Caco-2 (cell line): ENCODE measurements around the gene SREBF1. TPM values are rescaled to one million over a fixed set of nuclear protein-coding genes. Genes with fewer than 3 reads are reported as not detected.

Source experiments
- BruUV-seq: library from RNA; stranded (reverse); fragments of 400-500 nt; replicated peaks from 2 replicates; lab custom pipeline; 2021; lab: Mats Ljungman, UMichigan
- CTCF ChIA-PET: fragments of 300-600 bp; sonication (Branson Sonifier 250); formaldehyde crosslinking; loops from one replicate; lab custom pipeline; 2022; ENCODE audit warnings: antibody characterized with exemption; lab: Charles Lee
- POLR2A ChIA-PET: fragments of 300-600 bp; sonication (Branson Sonifier 250); formaldehyde crosslinking; loops from one replicate; lab custom pipeline; 2022; ENCODE audit warnings: antibody characterized with exemption; lab: Charles Lee
- DNase-seq, 2 experiments: peaks; one replicate each; pipeline versions ENCODE4 v3.0.0 to v3.0.0-alpha.2; 2020 to 2022
- H3K27me3 ChIP-seq: replicated peaks from 2 replicates; pipeline ENCODE4 v1.6.0; 2011; ENCODE audit warnings: low read length; ENCODE audit not compliant: control insufficient read depth, insufficient read depth
- H3K36me3 ChIP-seq: 2 replicates; pipeline ENCODE4 v1.5.1; 2011; ENCODE audit warnings: low read length; ENCODE audit not compliant: control insufficient read depth, insufficient read depth
- H3K4me1 ChIP-seq: fragments of 250-450 bp; sonication (Bioruptor Pico); 2 replicates; pipeline ENCODE4 v1.5.1; 2020; ENCODE audit warnings: mild to moderate bottlenecking
- H3K4me3 ChIP-seq: 2 replicates; pipeline ENCODE4 v1.5.1; 2011; ENCODE audit warnings: low read depth, mild to moderate bottlenecking, control low read depth, low read length
- H3K9me3 ChIP-seq: fragments of 250-450 bp; sonication (Bioruptor Pico); 2 replicates; pipeline ENCODE4 v1.5.1; 2020; ENCODE audit warnings: mild to moderate bottlenecking, moderate library complexity
- H3K27ac Mint-ChIP-seq: one replicate; pipeline ENCODE4 v1.8.0; 2022; ENCODE audit warnings: mixed read lengths; ENCODE audit not compliant: unreplicated experiment
- H3K27me3 Mint-ChIP-seq: one replicate; pipeline ENCODE4 v1.8.0; 2022; ENCODE audit warnings: mixed read lengths; ENCODE audit not compliant: insufficient read depth, unreplicated experiment
- H3K36me3 Mint-ChIP-seq: one replicate; pipeline ENCODE4 v1.8.0; 2022; ENCODE audit warnings: mild to moderate bottlenecking, mixed read lengths; ENCODE audit not compliant: insufficient read depth, unreplicated experiment
- H3K4me1 Mint-ChIP-seq: one replicate; pipeline ENCODE4 v1.8.0; 2022; ENCODE audit warnings: low read depth, mixed read lengths; ENCODE audit not compliant: unreplicated experiment
- H3K4me3 Mint-ChIP-seq: one replicate; pipeline ENCODE4 v1.8.0; 2022; ENCODE audit warnings: mild to moderate bottlenecking, moderate library complexity, mixed read lengths; ENCODE audit not compliant: unreplicated experiment
- H3K9me3 Mint-ChIP-seq: one replicate; pipeline ENCODE4 v1.8.0; 2022; ENCODE audit warnings: mixed read lengths; ENCODE audit not compliant: unreplicated experiment
- intact Hi-C: fragments of 100-400 bp; cut with micrococcal nuclease; formaldehyde crosslinking; loops from one replicate; pipeline ENCODE4 v1.10.0; 2022; ENCODE audit not compliant: unreplicated experiment
- total RNA-seq: library from RNA; stranded (reverse); gene quantifications from 2 replicates; pipeline ENCODE4 v1.2.3, GENCODE V29; 2022
- TF ChIP-seq, protein P1 (sequence below), 2 experiments: fragments of 200-600 bp in 1 of 2; IDR thresholded peaks; 1 replicate in 1 of 2; 2 replicates in 1 of 2; pipeline versions ENCODE4 v1.5.1 to v1.8.0; 2011 to 2022; ENCODE audit warnings: antibody characterized with exemption in 1 of 2, control low read depth in 1 of 2, inconsistent platforms in 1 of 2, low read depth in 1 of 2, low read length in 1 of 2, mild to moderate bottlenecking in 1 of 2, moderate library complexity in 1 of 2; ENCODE audit not compliant: insufficient read depth in 1 of 2, severe bottlenecking in 1 of 2, unreplicated experiment in 1 of 2

SREBF1 gene
- total RNA-seq, 1 experiment from 2014 or later, result 118 TPM

DNA sequence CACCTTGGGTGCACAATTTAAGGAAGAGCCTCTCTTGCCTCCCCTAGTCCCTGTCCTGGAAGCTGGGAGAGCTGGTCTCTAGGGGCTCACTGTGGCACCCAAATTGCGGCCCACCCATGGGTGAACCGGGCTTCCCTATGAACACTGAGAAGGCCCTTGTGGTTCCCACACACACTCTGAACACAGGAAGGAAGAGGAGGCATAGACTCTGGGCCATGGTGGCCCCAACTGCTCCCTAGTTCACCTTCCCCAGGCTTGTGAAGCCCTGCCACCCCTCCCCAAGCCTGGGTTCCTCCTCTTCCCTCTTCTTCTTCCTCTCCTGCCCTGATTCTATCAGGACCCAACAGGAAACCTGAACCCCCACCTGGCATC, 10.5 kb downstream of the SREBF1 start:
- H3K27me3 Mint-ChIP-seq, result no peaks in the 10 kb centered on the region
- POLR2A ChIA-PET, result interaction anchor here (2.8 kb wide), 1 partner anchor 10 kb away, joined by 18 read pairs; the partner anchor contains the start of gene SREBF1
- H3K36me3 Mint-ChIP-seq, result peaks cover 39% of the 10 kb centered on the region
- H3K4me3 ChIP-seq, result no peak overlapping the region
- no peak for DNase-seq
- TF ChIP-seq, protein P1, sequence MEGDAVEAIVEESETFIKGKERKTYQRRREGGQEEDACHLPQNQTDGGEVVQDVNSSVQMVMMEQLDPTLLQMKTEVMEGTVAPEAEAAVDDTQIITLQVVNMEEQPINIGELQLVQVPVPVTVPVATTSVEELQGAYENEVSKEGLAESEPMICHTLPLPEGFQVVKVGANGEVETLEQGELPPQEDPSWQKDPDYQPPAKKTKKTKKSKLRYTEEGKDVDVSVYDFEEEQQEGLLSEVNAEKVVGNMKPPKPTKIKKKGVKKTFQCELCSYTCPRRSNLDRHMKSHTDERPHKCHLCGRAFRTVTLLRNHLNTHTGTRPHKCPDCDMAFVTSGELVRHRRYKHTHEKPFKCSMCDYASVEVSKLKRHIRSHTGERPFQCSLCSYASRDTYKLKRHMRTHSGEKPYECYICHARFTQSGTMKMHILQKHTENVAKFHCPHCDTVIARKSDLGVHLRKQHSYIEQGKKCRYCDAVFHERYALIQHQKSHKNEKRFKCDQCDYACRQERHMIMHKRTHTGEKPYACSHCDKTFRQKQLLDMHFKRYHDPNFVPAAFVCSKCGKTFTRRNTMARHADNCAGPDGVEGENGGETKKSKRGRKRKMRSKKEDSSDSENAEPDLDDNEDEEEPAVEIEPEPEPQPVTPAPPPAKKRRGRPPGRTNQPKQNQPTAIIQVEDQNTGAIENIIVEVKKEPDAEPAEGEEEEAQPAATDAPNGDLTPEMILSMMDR (IDR thresholded peaks at IDR 0.05; ENCODE audit: insufficient read depth in 1 of 2, low read depth in 1 of 2, low read length in 1 of 2, severe bottlenecking in 1 of 2, unreplicated experiment in 1 of 2), result no peak
- H3K27ac Mint-ChIP-seq, result peak overlapping the region; percentile 76
- H3K36me3 ChIP-seq, result peaks cover 1% of the 10 kb centered on the region; the same call in 1 of the 2 replicates
- peaks cover 26% of the 10 kb centered on the region for H3K4me1 Mint-ChIP-seq
- no TSS peak for BruUV-seq
- H3K9me3 Mint-ChIP-seq, result no peaks in the 10 kb centered on the region
- peaks cover 37% of the 10 kb centered on the region for H3K4me1 ChIP-seq
- intact Hi-C loops, result no loop called here
- no peaks in the 10 kb centered on the region for H3K27me3 ChIP-seq
- no peak overlapping the region for H3K4me3 Mint-ChIP-seq
- H3K9me3 ChIP-seq, result no peaks in the 10 kb centered on the region
- CTCF ChIA-PET, result interaction anchor here (0.6 kb wide), 1 partner anchor 93 kb away, joined by 3 read pairs; no protein-coding TSS in a partner anchor

DNA sequence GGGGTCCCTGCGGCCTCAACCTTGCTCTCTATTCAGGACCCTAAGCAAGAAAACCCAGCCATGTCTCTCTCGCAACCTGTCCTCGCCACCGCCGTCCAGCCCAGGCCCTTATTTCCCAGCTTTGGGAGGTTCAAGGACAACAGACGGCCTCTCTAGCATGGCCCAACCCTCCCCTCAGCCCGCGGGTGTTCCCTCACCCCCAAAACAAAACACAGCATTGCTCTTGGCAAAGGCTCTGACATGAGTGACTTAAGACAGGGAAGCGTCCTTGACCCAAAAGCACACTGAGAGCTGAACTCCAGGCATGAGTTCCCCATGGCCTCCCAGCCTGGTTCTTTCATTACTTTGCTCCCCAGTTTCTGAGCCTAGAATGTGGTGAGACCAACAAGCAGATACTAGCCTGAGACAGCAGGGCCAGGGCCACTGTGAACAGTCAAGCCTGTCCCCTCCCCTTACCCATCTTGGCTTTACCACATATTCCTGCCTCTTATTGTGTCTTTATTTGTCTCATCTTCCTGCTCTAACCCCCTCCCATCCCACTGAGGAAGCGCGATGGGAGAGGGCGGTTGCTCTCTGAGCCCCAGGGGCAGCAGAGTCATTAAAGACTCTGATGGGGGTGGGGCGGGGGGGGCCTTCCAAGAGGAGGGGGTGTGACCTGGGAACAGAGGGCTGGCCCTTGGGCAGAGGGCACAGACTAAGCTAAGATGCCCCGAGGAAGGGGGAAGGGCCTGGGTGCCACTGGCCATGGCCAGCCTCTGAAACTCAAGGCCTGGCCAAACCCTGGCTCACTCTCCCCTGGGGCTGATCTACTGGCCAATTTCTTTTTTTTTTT, 11.8 kb downstream of the SREBF1 start:
- Mint-ChIP-seq H3K9me3 (no peaks in the 10 kb centered on the region), H3K27ac (peak overlapping the region; percentile 76), H3K4me3 (peak overlapping the region; percentile 70), H3K4me1 (peaks cover 30% of the 10 kb centered on the region), H3K36me3 (peaks cover 39% of the 10 kb centered on the region), H3K27me3 (no peaks in the 10 kb centered on the region)
- ChIA-PET POLR2A (interaction anchor here (1.5 to 2.8 kb wide), 2 partner anchors 11 to 12 kb away, joined by 12 to 18 read pairs; partner anchors contain the start of gene SREBF1), CTCF (interaction anchor here (0.7 kb wide), 1 partner anchor 169 kb away, joined by 3 read pairs; no protein-coding TSS in a partner anchor)
- no TSS peak for BruUV-seq
- TF ChIP-seq, protein P1 (IDR thresholded peaks at IDR 0.05; ENCODE audit: insufficient read depth in 1 of 2, low read depth in 1 of 2, low read length in 1 of 2, severe bottlenecking in 1 of 2, unreplicated experiment in 1 of 2), result no peak
- Histone ChIP-seq H3K36me3 (peaks cover 1% of the 10 kb centered on the region; the same call in 1 of the 2 replicates), H3K4me3 (no peak overlapping the region), H3K4me1 (peaks cover 29% of the 10 kb centered on the region), H3K9me3 (no peaks in the 10 kb centered on the region), H3K27me3 (no peaks in the 10 kb centered on the region)
- intact Hi-C loops, result loop anchor here (1.0 kb wide), 1 partner anchor 9 kb away; no protein-coding TSS in a partner anchor
- DNase-seq, result no peak

DNA sequence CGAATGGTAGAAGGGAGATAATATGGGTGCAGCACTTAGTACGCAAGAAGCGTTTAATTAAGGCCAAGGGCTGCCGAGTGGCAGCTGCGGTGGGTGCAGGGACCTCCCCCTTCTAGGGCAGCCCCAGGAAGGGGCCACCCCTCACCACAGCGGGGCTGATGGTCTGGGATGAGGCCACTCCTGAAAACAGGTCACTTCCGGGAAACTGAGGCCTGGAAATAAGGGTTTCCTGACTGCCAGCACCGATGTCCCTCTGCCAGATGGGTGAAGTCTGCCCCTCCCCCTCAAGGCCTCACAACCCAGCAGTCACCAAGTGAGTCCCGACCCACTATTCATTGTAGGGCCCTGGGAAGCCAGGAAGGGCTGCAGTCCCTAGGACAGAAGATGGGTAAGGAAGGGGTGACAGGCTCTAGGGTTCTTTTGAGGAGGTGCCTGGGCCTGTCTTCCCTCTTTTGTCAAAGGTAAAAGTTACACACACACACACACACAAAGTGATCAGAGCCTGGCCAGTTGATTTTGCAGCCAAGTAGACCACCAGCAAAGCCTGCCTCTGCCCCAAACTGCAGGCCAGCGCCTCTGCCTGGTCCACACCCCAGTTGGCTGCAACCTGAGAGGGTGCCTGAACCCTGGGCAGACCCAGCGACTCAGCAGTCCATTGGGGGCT, 12.5 kb downstream of the SREBF1 start:
- BruUV-seq, result TSS peak; percentile 95
- no peaks in the 10 kb centered on the region for H3K27me3 ChIP-seq
- no peaks in the 10 kb centered on the region for H3K9me3 Mint-ChIP-seq
- H3K4me3 Mint-ChIP-seq, result peak overlapping the region; percentile 70
- no peak for DNase-seq
- H3K36me3 ChIP-seq, result peaks cover 2% of the 10 kb centered on the region
- intact Hi-C loops, result loop anchor here (1.0 kb wide), 1 partner anchor 10 kb away; no protein-coding TSS in a partner anchor
- H3K36me3 Mint-ChIP-seq, result peaks cover 41% of the 10 kb centered on the region
- CTCF ChIA-PET, result interaction anchor here (1.2 kb wide), 1 partner anchor 12 kb away, joined by 4 read pairs; the partner anchor contains the start of gene SREBF1
- H3K4me1 ChIP-seq, result peaks cover 32% of the 10 kb centered on the region
- no peaks in the 10 kb centered on the region for H3K9me3 ChIP-seq
- TF ChIP-seq, protein P1 (IDR thresholded peaks at IDR 0.05; ENCODE audit: insufficient read depth in 1 of 2, low read depth in 1 of 2, low read length in 1 of 2, severe bottlenecking in 1 of 2, unreplicated experiment in 1 of 2), result no peak
- H3K27ac Mint-ChIP-seq, result peak overlapping the region; percentile 76
- H3K4me3 ChIP-seq, result peak overlapping the region; percentile 19; the same call in 1 of the 2 replicates
- no peaks in the 10 kb centered on the region for H3K27me3 Mint-ChIP-seq
- POLR2A ChIA-PET, result interaction anchor here (0.5 to 1.5 kb wide), 2 partner anchors 12 to 183 kb away, joined by 3 to 12 read pairs; partner anchors contain the start of gene SREBF1
- peaks cover 37% of the 10 kb centered on the region for H3K4me1 Mint-ChIP-seq
